ENCODE results near the gene ADGRG4. TPM values are rescaled to one million over a fixed set of nuclear protein-coding genes. Genes with fewer than 3 reads are reported as not detected.

ADGRG4 gene
- total RNA-seq, 1 experiment from 2014 or later, result not detected

DNA sequence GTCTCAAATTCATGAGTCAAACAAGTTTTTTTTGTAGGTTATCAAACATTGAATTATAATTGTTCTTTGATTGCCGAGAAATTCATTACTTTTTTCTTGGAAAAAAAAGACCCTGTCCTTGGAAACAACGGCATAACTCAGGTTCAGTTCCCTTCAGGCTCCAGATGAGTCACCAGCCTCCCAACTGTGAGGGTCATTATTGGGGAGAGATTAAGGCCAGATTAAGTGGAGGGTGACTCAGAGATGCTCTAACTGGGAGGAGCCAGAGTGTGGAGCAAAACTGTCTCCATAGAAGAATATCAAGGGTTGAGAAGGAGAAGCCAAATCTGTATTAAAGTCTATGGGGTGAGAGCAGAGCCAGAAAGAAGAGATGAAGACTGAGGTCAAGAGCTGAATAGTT lies 9.6 kb downstream of the ADGRG4 start:
- DNase-seq, result no peak
- no peaks in the 10 kb centered on the region for H4K20me1 ChIP-seq (ENCODE audit: insufficient read depth, low read depth, low read length)
- no peaks in the 10 kb centered on the region for H3K4me1 ChIP-seq (ENCODE audit: low read length)
- no peak overlapping the region for H3K9ac ChIP-seq (ENCODE audit: low read length)
- H3K79me2 ChIP-seq (ENCODE audit: low read length), result no peaks in the 10 kb centered on the region
- H3K9me3 ChIP-seq (ENCODE audit: low read length), result no peaks in the 10 kb centered on the region
- H3K4me2 ChIP-seq (ENCODE audit: low read depth, low read length, poor library complexity, severe bottlenecking), result no peak overlapping the region
- no peak overlapping the region for H3K27ac ChIP-seq (ENCODE audit: low read length)
- no peaks in the 10 kb centered on the region for H3K36me3 ChIP-seq (ENCODE audit: insufficient read depth, low read length)
- no peaks in the 10 kb centered on the region for H3K27me3 ChIP-seq (ENCODE audit: low read length)
- no peaks in the 10 kb centered on the region for H3K9me2 ChIP-seq (replicated peaks; ENCODE audit: insufficient read depth, low read length)
- H3K4me3 ChIP-seq (ENCODE audit: low read length), result no peak overlapping the region
- no peak overlapping the region for H2AFZ ChIP-seq (ENCODE audit: low read length)

DNA sequence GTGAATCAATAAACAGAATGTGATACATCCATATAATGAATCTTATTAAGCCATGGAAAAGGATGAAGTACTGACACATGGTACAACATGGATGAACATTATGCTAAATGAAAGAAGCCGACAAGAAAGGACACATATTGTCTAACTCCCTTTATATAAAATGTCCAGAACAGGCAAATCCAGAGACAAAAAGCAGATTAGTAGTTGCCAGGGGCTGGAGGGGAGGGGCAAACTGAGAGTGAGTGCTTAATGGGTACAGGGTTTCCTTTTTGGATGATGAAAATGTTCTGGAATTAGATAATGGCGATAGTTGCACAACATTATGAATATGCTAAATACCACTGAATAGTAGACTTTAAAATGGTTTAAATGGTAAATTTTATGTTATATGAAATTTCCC lies 17.4 kb downstream of the ADGRG4 start:
- no peak for DNase-seq
- H3K27ac ChIP-seq (ENCODE audit: low read length), result no peak overlapping the region
- H3K4me1 ChIP-seq (ENCODE audit: low read length), result no peaks in the 10 kb centered on the region
- H3K36me3 ChIP-seq (ENCODE audit: insufficient read depth, low read length), result no peaks in the 10 kb centered on the region
- no peak overlapping the region for H2AFZ ChIP-seq (ENCODE audit: low read length)
- H3K9me3 ChIP-seq (ENCODE audit: low read length), result no peaks in the 10 kb centered on the region
- no peaks in the 10 kb centered on the region for H3K27me3 ChIP-seq (ENCODE audit: low read length)
- H4K20me1 ChIP-seq (ENCODE audit: insufficient read depth, low read depth, low read length), result no peaks in the 10 kb centered on the region
- H3K4me3 ChIP-seq (ENCODE audit: low read length), result no peak overlapping the region
- no peaks in the 10 kb centered on the region for H3K9me2 ChIP-seq (replicated peaks; ENCODE audit: insufficient read depth, low read length)
- H3K4me2 ChIP-seq (ENCODE audit: low read depth, low read length, poor library complexity, severe bottlenecking), result no peak overlapping the region
- H3K79me2 ChIP-seq (ENCODE audit: low read length), result no peaks in the 10 kb centered on the region
- H3K9ac ChIP-seq (ENCODE audit: low read length), result no peak overlapping the region

DNA sequence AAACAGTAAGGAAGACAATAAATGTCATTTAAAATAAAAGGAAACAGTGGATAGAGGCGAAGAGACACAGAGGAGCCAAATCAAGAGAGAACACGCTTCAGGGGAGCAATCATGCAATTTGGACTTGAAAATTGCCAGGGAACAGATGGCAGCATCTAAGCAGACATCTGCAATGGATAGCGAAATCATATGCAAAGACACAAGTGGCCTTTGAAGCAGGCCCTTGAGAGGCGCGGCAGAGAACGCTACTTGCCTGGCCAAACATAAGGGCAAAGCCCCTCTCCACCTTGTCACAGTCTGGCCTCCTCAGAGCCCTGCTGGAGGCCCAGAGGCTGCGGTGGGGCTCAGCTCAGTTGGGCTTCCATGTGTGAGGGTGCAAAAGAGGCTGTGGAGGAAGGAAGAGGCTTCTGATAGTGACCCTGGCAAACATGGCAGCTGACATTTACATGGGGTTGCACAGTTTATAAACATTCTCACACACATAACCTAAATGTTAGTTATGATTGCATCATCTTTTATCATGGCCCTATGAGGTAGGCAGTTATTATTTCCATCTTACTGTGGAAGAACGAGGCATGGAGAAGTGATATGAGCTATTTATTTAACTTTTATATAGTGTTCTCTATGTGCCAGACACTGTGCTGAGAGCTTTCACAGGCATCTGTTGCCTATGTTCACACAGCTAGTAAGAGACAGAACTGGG lies 18.3 kb downstream of the ADGRG4 start:
- Histone ChIP-seq H3K27ac (ENCODE audit: low read length) (no peak overlapping the region), H3K4me2 (ENCODE audit: low read depth, low read length, poor library complexity, severe bottlenecking) (no peak overlapping the region), H3K79me2 (ENCODE audit: low read length) (no peaks in the 10 kb centered on the region), H3K9me3 (ENCODE audit: low read length) (no peaks in the 10 kb centered on the region), H3K36me3 (ENCODE audit: insufficient read depth, low read length) (no peaks in the 10 kb centered on the region), H4K20me1 (ENCODE audit: insufficient read depth, low read depth, low read length) (no peaks in the 10 kb centered on the region), H3K4me3 (ENCODE audit: low read length) (no peak overlapping the region), H3K9me2 (replicated peaks; ENCODE audit: insufficient read depth, low read length) (no peaks in the 10 kb centered on the region), H3K4me1 (ENCODE audit: low read length) (no peaks in the 10 kb centered on the region), H2AFZ (ENCODE audit: low read length) (no peak overlapping the region), H3K27me3 (ENCODE audit: low read length) (no peaks in the 10 kb centered on the region), H3K9ac (ENCODE audit: low read length) (no peak overlapping the region)
- DNase-seq, result no peak

DNA sequence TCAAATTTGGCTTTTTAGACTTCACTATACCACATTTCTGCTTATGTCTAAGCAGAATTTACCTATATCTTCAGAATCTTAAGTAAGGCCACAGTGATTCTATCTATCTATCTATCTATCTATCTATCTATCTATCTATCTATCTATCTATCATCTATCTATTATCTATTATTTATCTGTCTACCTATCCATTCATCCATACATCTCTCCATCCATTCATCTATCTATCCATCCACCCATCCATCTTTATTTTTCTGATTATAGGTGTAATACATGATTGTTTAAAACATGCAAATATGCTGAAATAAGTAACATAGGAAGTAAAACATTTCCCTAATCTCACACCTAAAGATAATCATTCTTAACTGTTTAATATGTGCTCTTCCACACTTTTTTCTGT lies 18.8 kb downstream of the ADGRG4 start:
- no peaks in the 10 kb centered on the region for H3K79me2 ChIP-seq (ENCODE audit: low read length)
- no peak overlapping the region for H3K27ac ChIP-seq (ENCODE audit: low read length)
- no peaks in the 10 kb centered on the region for H3K36me3 ChIP-seq (ENCODE audit: insufficient read depth, low read length)
- H4K20me1 ChIP-seq (ENCODE audit: insufficient read depth, low read depth, low read length), result no peaks in the 10 kb centered on the region
- no peak overlapping the region for H3K4me3 ChIP-seq (ENCODE audit: low read length)
- no peak overlapping the region for H3K4me2 ChIP-seq (ENCODE audit: low read depth, low read length, poor library complexity, severe bottlenecking)
- H2AFZ ChIP-seq (ENCODE audit: low read length), result no peak overlapping the region
- H3K27me3 ChIP-seq (ENCODE audit: low read length), result no peaks in the 10 kb centered on the region
- DNase-seq, result no peak
- no peaks in the 10 kb centered on the region for H3K9me2 ChIP-seq (replicated peaks; ENCODE audit: insufficient read depth, low read length)
- H3K4me1 ChIP-seq (ENCODE audit: low read length), result no peaks in the 10 kb centered on the region
- no peaks in the 10 kb centered on the region for H3K9me3 ChIP-seq (ENCODE audit: low read length)
- H3K9ac ChIP-seq (ENCODE audit: low read length), result no peak overlapping the region

DNA sequence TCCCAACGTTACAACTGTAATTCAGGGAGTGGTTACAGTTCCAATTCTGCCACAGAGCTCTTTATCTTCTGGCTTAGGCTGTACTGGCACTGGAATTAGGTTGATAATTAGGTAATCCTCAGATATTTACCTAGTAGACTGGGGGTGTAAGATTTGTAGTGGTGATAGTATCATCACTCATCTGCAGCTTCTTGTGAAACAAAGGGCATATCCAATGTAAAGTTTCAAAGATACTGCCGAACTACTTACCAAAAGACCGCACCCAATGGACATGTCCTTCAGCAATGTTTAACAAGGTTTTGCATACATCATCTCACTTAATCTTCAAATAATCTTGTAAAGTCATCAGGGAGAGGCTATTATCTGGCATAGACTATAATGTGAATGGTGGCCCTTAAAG lies 20.8 kb downstream of the ADGRG4 start:
- no peaks in the 10 kb centered on the region for H3K36me3 ChIP-seq (ENCODE audit: insufficient read depth, low read length)
- H3K27ac ChIP-seq (ENCODE audit: low read length), result no peak overlapping the region

DNA sequence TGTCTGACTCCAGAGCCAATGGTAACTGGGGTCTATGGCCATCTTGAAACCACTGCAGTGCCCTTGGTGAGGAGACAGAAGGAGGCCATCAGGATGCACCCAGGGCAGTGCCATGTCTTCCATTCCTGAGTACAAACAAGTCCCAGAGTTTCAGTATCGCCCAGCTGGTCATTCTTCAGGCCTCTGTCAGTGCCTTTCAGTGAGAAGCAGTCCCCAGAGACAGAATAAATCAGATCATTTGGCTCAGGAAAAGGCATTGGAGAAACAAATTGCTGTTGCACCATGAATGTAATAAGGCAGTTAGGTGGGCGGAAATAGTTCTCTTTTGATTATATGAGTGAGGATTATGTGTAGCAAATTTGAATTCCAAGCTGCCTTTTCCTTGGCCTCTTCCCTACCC lies 21.3 kb downstream of the ADGRG4 start:
- no peaks in the 10 kb centered on the region for H3K79me2 ChIP-seq (ENCODE audit: low read length)

More for the DNA sequence above, 20.8 kb downstream of the ADGRG4 start:
- Histone ChIP-seq H3K79me2 (ENCODE audit: low read length) (no peaks in the 10 kb centered on the region), H3K9me3 (ENCODE audit: low read length) (no peaks in the 10 kb centered on the region), H3K9ac (ENCODE audit: low read length) (no peak overlapping the region), H3K4me1 (ENCODE audit: low read length) (no peaks in the 10 kb centered on the region), H2AFZ (ENCODE audit: low read length) (no peak overlapping the region), H3K4me3 (ENCODE audit: low read length) (no peak overlapping the region), H3K27me3 (ENCODE audit: low read length) (no peaks in the 10 kb centered on the region), H3K9me2 (replicated peaks; ENCODE audit: insufficient read depth, low read length) (no peaks in the 10 kb centered on the region), H4K20me1 (ENCODE audit: insufficient read depth, low read depth, low read length) (no peaks in the 10 kb centered on the region), H3K4me2 (ENCODE audit: low read depth, low read length, poor library complexity, severe bottlenecking) (no peak overlapping the region)
- no peak for DNase-seq

DNA sequence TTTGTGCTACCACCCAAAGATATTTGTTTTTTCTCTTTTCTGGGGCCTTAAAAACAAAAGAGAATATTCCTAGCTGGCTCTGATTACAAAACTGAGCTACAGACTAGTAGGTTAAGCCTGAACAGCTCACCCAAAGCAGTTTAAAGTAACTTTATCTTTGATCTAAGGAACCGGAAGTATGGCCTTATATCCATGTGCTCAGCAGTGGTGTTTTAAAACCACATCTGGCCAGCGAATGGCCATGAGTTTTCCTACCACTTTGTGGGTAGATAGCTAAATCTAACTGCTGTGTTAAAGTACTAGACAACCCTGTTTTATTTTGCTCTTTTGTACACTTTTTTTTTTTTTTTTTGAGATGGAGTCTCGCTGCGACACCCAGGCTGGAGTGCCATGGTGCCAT lies 24.6 kb downstream of the ADGRG4 start:
- Histone ChIP-seq H3K4me2 (ENCODE audit: low read depth, low read length, poor library complexity, severe bottlenecking) (no peak overlapping the region), H2AFZ (ENCODE audit: low read length) (no peak overlapping the region), H3K79me2 (ENCODE audit: low read length) (no peaks in the 10 kb centered on the region), H3K4me1 (ENCODE audit: low read length) (no peaks in the 10 kb centered on the region), H3K4me3 (ENCODE audit: low read length) (no peak overlapping the region), H3K27ac (ENCODE audit: low read length) (no peak overlapping the region), H3K27me3 (ENCODE audit: low read length) (no peaks in the 10 kb centered on the region), H3K36me3 (ENCODE audit: insufficient read depth, low read length) (no peaks in the 10 kb centered on the region), H3K9me3 (ENCODE audit: low read length) (no peaks in the 10 kb centered on the region), H3K9me2 (replicated peaks; ENCODE audit: insufficient read depth, low read length) (no peaks in the 10 kb centered on the region), H3K9ac (ENCODE audit: low read length) (no peak overlapping the region), H4K20me1 (ENCODE audit: insufficient read depth, low read depth, low read length) (no peaks in the 10 kb centered on the region)
- no peak for DNase-seq

More for the DNA sequence above, 21.3 kb downstream of the ADGRG4 start:
- Histone ChIP-seq H3K36me3 (ENCODE audit: insufficient read depth, low read length) (no peaks in the 10 kb centered on the region), H3K4me3 (ENCODE audit: low read length) (no peak overlapping the region), H3K27ac (ENCODE audit: low read length) (no peak overlapping the region), H2AFZ (ENCODE audit: low read length) (no peak overlapping the region), H3K9me3 (ENCODE audit: low read length) (no peaks in the 10 kb centered on the region), H3K9me2 (replicated peaks; ENCODE audit: insufficient read depth, low read length) (no peaks in the 10 kb centered on the region), H3K4me1 (ENCODE audit: low read length) (no peaks in the 10 kb centered on the region), H3K27me3 (ENCODE audit: low read length) (no peaks in the 10 kb centered on the region), H3K9ac (ENCODE audit: low read length) (no peak overlapping the region), H3K4me2 (ENCODE audit: low read depth, low read length, poor library complexity, severe bottlenecking) (no peak overlapping the region), H4K20me1 (ENCODE audit: insufficient read depth, low read depth, low read length) (no peaks in the 10 kb centered on the region)
- no peak for DNase-seq

DNA sequence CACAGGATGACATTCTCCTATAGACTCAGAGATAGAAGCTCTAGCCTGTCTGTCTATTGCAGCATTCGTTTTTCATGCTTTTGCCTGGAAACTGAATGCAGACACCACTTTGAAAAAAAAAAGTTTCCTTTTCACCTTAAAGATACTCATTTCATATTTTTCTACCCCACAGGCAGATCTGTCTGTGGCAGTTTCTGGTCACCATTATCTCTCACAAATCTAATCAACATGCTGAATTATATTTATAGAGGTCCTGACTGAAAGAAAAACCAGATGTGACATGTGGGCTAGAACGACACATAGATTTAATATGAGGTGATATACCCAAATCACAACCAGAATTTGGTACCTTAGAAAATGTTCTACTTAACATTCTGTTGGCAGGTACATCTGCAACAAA lies 28.2 kb downstream of the ADGRG4 start:
- Histone ChIP-seq H3K4me1 (ENCODE audit: low read length) (no peaks in the 10 kb centered on the region), H3K79me2 (ENCODE audit: low read length) (no peaks in the 10 kb centered on the region), H2AFZ (ENCODE audit: low read length) (no peak overlapping the region), H3K4me3 (ENCODE audit: low read length) (no peak overlapping the region), H3K27ac (ENCODE audit: low read length) (no peak overlapping the region), H3K9me3 (ENCODE audit: low read length) (no peaks in the 10 kb centered on the region), H3K9me2 (replicated peaks; ENCODE audit: insufficient read depth, low read length) (no peaks in the 10 kb centered on the region), H3K27me3 (ENCODE audit: low read length) (no peaks in the 10 kb centered on the region), H3K36me3 (ENCODE audit: insufficient read depth, low read length) (no peaks in the 10 kb centered on the region), H3K4me2 (ENCODE audit: low read depth, low read length, poor library complexity, severe bottlenecking) (no peak overlapping the region), H3K9ac (ENCODE audit: low read length) (no peak overlapping the region), H4K20me1 (ENCODE audit: insufficient read depth, low read depth, low read length) (no peaks in the 10 kb centered on the region)
- no peak for DNase-seq

Measured in Karpas-422 (cell line).